GM23248 (cell line): ENCODE results near the gene KCND3. TPM values are rescaled to one million over a fixed set of nuclear protein-coding genes. Genes with fewer than 3 reads are reported as not detected.

Source experiments
- DNase-seq: peaks from one replicate; pipeline ENCODE4 v3.0.0-alpha.2; 2015
- H2AFZ ChIP-seq: fragments of 200-600 bp; sonication (generic); 2 replicates; pipeline ENCODE4 v1.6.1; 2016; ENCODE audit warnings: antibody characterized with exemption
- H3F3A ChIP-seq: fragments of 200-600 bp; sonication (generic); 2 replicates; pipeline ENCODE4 v1.6.1; 2016; ENCODE audit warnings: mild to moderate bottlenecking, antibody characterized with exemption, mixed run types; ENCODE audit not compliant: insufficient read depth
- H3K27ac ChIP-seq: fragments of 200-600 bp; sonication (generic); 2 replicates; pipeline ENCODE4 v1.5.1; 2016; ENCODE audit warnings: mild to moderate bottlenecking
- H3K27me3 ChIP-seq: fragments of 200-600 bp; sonication (generic); replicated peaks from 2 replicates; pipeline ENCODE4 v1.6.1; 2016; ENCODE audit warnings: mild to moderate bottlenecking; ENCODE audit not compliant: insufficient read depth
- H3K36me3 ChIP-seq: fragments of 200-600 bp; sonication (generic); 2 replicates; pipeline ENCODE4 v1.6.1; 2016; ENCODE audit warnings: low read depth, mild to moderate bottlenecking
- H3K4me1 ChIP-seq: fragments of 200-600 bp; sonication (generic); 2 replicates; pipeline ENCODE4 v1.6.1; 2016; ENCODE audit warnings: mild to moderate bottlenecking; ENCODE audit not compliant: insufficient read depth
- H3K4me2 ChIP-seq: fragments of 200-600 bp; sonication (generic); one replicate; pipeline ENCODE4 v1.6.1; 2016; ENCODE audit warnings: mild to moderate bottlenecking; ENCODE audit not compliant: unreplicated experiment
- H3K4me3 ChIP-seq: fragments of 200-600 bp; sonication (generic); 2 replicates; pipeline ENCODE4 v1.5.1; 2016; ENCODE audit warnings: mild to moderate bottlenecking
- H3K79me2 ChIP-seq: fragments of 200-600 bp; sonication (generic); 2 replicates; pipeline ENCODE4 v1.6.1; 2016; ENCODE audit warnings: mild to moderate bottlenecking; ENCODE audit not compliant: insufficient read depth
- H3K9ac ChIP-seq: fragments of 200-600 bp; sonication (generic); 2 replicates; pipeline ENCODE4 v1.6.1; 2016; ENCODE audit warnings: mild to moderate bottlenecking
- H3K9me2 ChIP-seq: fragments of 200-600 bp; sonication (generic); 2 replicates; pipeline ENCODE4 v1.6.1; 2016; ENCODE audit warnings: mixed run types, mild to moderate bottlenecking, moderate library complexity; ENCODE audit not compliant: insufficient read depth
- H3K9me3 ChIP-seq: fragments of 200-600 bp; sonication (generic); one replicate; pipeline ENCODE4 v1.6.1; 2017; ENCODE audit warnings: low read depth
- H4K20me1 ChIP-seq: fragments of 200-600 bp; sonication (generic); 2 replicates; pipeline ENCODE4 v1.6.0; 2016; ENCODE audit not compliant: insufficient read depth
- EZH2 ChIP-seq: fragments of 200-600 bp; sonication (generic); IDR thresholded peaks from 2 replicates; pipeline ENCODE4 v1.6.1; 2018; ENCODE audit warnings: antibody characterized with exemption, mild to moderate bottlenecking; ENCODE audit not compliant: insufficient read depth, poor library complexity, severe bottlenecking
- EZH2phosphoT487 ChIP-seq: fragments of 200-600 bp; sonication (generic); IDR thresholded peaks from 2 replicates; pipeline ENCODE4 v1.6.1; 2018; ENCODE audit warnings: antibody characterized with exemption, moderate library complexity, mild to moderate bottlenecking, low read depth; ENCODE audit not compliant: insufficient read depth
- WGBS, 2 experiments: methylation state at CpG; one replicate each; pipeline ENCODE4 v1.1.6; 2015 to 2017; ENCODE audit warnings: low lambda C conversion rate in 2 of 2, low coverage in 1 of 2; ENCODE audit errors: missing lambda C conversion rate in 2 of 2; 5-methylcytosine and 5-hydroxymethylcytosine counted together
- in situ Hi-C: fragments of 300-500 bp; cut with MboI; formaldehyde crosslinking; loops from 2 replicates; pipeline ENCODE4 v1.15.0; 2020
- polyA plus RNA-seq: library from polyadenylated mRNA; unstranded; fragments of >200 nt; fragmentation: Nextera tagmentation; extraction: Ambion mirVana; gene quantifications from 2 replicates; pipeline ENCODE4 v1.2.1, GENCODE V29; 2016
- total RNA-seq: library from RNA; depleted of rRNA; stranded (reverse); fragments of >200 nt; shearing (Covaris generic); gene quantifications from 2 replicates; pipeline ENCODE4 v1.2.3, GENCODE V29; 2014

KCND3 gene
- total and polyA plus RNA-seq, 2 experiments from 2014 or later = 0.08 to 0.22 TPM

- Histone ChIP-seq H3F3A (no peaks in the 10 kb centered on the region), H3K27ac (no peak overlapping the region), H3K4me3 (no peak overlapping the region), H3K4me1 (no peaks in the 10 kb centered on the region), H3K27me3 (no peaks in the 10 kb centered on the region), H3K36me3 (no peaks in the 10 kb centered on the region), H3K9me2 (no peaks in the 10 kb centered on the region), H3K79me2 (no peaks in the 10 kb centered on the region), H4K20me1 (no peaks in the 10 kb centered on the region), H3K9ac (no peak overlapping the region), H3K9me3 (no peaks in the 10 kb centered on the region), H3K4me2 (no peak overlapping the region), H2AFZ (no peak overlapping the region)
- TF ChIP-seq EZH2phosphoT487 (no peak), EZH2 (no peak)
- peak; percentile 13 for DNase-seq
- 43 to 46% methylated on average over 4 of the region's 4 CpGs for WGBS, 2 experiments
- in situ Hi-C loops = no loop called here
These were observed 156.1 kb downstream of the KCND3 start for GRCh38 chr1:111833334-111833733.

GRCh38 chr1:111832521-111833155, 156.8 kb downstream of the KCND3 start:
- no peaks in the 10 kb centered on the region for H3K9me2 ChIP-seq
- H4K20me1 ChIP-seq = no peaks in the 10 kb centered on the region
- H3K4me1 ChIP-seq = no peaks in the 10 kb centered on the region
- no peaks in the 10 kb centered on the region for H3K9me3 ChIP-seq
- no peak overlapping the region for H3K4me2 ChIP-seq
- H3K27me3 ChIP-seq = no peaks in the 10 kb centered on the region
- H3K9ac ChIP-seq = no peak overlapping the region
- TF ChIP-seq EZH2 (no peak), EZH2phosphoT487 (no peak)
- no peaks in the 10 kb centered on the region for H3K79me2 ChIP-seq
- H2AFZ ChIP-seq = no peak overlapping the region
- WGBS, 2 experiments = 15 to 18% methylated on average over 10 of the region's 10 CpGs
- no peak overlapping the region for H3K4me3 ChIP-seq
- no peak overlapping the region for H3K27ac ChIP-seq
- no peak for DNase-seq
- no peaks in the 10 kb centered on the region for H3K36me3 ChIP-seq
- no peaks in the 10 kb centered on the region for H3F3A ChIP-seq
- in situ Hi-C loops = no loop called here

DNA sequence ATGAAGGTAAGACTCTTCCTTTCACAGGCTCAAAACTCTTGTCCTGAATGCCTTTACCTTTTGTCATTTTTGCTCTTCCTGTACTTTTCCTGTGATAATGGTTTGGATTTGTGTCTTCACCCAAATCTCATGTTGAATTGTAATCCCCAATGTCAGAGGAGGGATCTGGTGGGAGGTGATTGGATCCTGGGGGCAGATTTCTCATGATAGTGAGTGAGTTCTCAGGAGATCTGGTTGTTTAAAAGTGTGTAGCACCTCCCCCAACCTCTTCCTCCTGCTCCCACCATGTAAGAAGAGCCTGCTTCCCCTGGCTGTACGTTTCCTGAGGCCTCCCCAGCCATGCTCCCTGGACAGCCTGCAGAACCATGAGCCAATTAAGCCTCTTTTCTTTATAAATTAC, 158.3 kb downstream of the KCND3 start:
- Histone ChIP-seq H3K27ac (no peak overlapping the region), H3K36me3 (no peaks in the 10 kb centered on the region), H3K9me3 (no peaks in the 10 kb centered on the region), H3K4me1 (no peaks in the 10 kb centered on the region), H3K4me3 (no peak overlapping the region), H3K9me2 (no peaks in the 10 kb centered on the region), H3K27me3 (no peaks in the 10 kb centered on the region; the same call in 1 of the 2 replicates), H3K79me2 (no peaks in the 10 kb centered on the region), H3K4me2 (no peak overlapping the region), H3F3A (no peaks in the 10 kb centered on the region), H3K9ac (no peak overlapping the region), H2AFZ (no peak overlapping the region), H4K20me1 (no peaks in the 10 kb centered on the region)
- 8% methylated on average over 1 of the region's 1 CpG for WGBS, 2 experiments
- DNase-seq = no peak
- in situ Hi-C loops = no loop called here
- TF ChIP-seq EZH2 (no peak), EZH2phosphoT487 (no peak)

- no peak for DNase-seq
- Histone ChIP-seq H3K9me2 (no peaks in the 10 kb centered on the region), H2AFZ (no peak overlapping the region), H3K4me2 (no peak overlapping the region), H4K20me1 (no peaks in the 10 kb centered on the region), H3K4me3 (no peak overlapping the region), H3F3A (no peaks in the 10 kb centered on the region), H3K9ac (no peak overlapping the region), H3K36me3 (no peaks in the 10 kb centered on the region), H3K9me3 (no peaks in the 10 kb centered on the region), H3K27ac (no peak overlapping the region), H3K27me3 (no peaks in the 10 kb centered on the region; the same call in none of the 2 replicates), H3K4me1 (no peaks in the 10 kb centered on the region), H3K79me2 (no peaks in the 10 kb centered on the region)
- WGBS, 2 experiments = 32 to 33% methylated on average over 6 of the region's 6 CpGs
- in situ Hi-C loops = no loop called here
- TF ChIP-seq EZH2phosphoT487 = no peak
- TF ChIP-seq EZH2 = no peak
These were observed 161.5 kb downstream of the KCND3 start for GRCh38 chr1:111827946-111828345.
